GM19043 (cell line): ENCODE results near the gene TTYH1.
"Not testable (repeated sequence)": the region's sequence is repeated elsewhere in the genome, so short reads cannot be mapped to it uniquely, and the experiment has no call there.

Experiments
- ATAC-seq: cut with Tn5 transposase; IDR thresholded peaks from one replicate; pipeline ENCODE4 v1.9.1; 2021; ENCODE audit warnings: low read depth; ENCODE audit not compliant: unreplicated experiment

The TTYH1 gene

DNA sequence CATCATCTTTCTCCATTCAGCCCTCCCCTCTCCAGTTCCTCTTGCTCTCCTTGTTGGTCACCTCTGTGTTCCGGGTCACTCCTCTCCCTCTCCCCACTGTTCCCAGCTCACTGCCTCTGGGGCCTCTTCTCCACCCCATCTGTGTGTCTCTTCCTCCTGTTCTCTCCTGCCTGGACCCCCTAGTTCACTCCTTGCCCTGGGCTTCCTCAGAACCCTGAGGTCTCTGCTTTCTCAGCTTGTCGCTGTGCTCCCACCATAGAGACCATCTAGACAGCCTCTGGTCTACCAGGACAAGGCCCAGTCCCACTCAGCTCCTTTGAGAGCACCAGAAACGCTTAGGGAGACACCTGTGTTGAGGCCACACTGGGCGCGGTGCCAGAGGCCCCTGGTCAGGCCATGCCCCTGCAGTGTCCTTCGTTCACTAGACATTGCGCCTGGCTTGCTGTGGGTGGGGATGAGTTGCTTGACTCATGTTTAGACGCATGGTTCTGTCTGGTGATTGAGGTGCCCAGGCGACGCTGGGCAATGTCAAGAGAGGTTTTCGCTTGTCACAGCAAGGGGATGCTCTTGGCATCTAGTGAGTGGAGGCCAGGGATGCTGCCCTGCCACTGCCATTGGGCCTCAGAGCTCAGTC is 43.5 kb downstream of the TTYH1 start:
- no peak for ATAC-seq

- no peak for ATAC-seq
Measured at GRCh38 chr19:54459282-54460229, 44.3 kb downstream of the TTYH1 start.

- no peak for ATAC-seq
Measured at GRCh38 chr19:54460230-54461005, 45.2 kb downstream of the TTYH1 start.

DNA sequence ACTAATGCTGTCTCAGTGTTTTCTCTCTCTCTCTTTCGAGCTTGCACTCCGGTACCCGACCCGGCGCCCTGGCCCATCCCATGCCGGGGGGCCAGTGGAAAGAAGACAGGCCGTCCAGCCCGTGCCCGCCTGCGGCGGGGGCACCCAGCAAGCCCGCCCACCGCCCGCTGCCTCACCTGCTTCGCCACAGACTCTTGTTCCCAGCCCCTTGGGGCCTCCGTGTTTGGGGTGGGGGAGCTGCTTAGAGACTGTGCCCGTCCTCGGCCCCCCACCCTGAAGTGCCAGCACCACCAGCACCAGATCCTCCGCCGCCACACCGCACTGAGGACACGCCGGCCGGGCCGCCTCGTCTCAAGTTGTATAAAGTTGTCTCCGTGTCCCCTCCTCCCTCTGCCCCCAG is 45.9 kb downstream of the TTYH1 start:
- no peak for ATAC-seq

DNA sequence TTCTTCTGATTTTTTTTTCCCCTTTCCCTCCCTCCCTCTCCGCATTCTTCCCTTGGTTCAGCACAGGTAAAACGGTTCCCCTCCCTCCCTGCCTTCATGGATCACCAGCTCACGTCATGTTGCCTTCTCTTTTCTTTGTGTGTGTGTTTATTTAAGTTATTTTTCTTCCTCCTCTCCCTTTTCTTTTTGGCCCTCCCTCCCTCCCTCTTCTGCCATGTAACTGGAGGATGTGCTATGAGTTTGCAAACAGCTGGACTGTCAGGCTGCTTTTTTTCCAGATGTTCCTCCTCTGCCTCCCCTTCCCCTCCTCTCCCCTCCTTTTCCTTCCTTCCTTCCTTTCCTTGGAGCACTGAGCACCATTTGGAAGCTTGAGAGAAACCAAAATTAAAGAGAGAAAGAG is 46.3 kb downstream of the TTYH1 start:
- no peak for ATAC-seq

GRCh38 chr19:54462047-54462654 is 46.9 kb downstream of the TTYH1 start:
- ATAC-seq, result no peak

GRCh38 chr19:54462655-54463530 is 47.6 kb downstream of the TTYH1 start:
- ATAC-seq, result peak; percentile 11

DNA sequence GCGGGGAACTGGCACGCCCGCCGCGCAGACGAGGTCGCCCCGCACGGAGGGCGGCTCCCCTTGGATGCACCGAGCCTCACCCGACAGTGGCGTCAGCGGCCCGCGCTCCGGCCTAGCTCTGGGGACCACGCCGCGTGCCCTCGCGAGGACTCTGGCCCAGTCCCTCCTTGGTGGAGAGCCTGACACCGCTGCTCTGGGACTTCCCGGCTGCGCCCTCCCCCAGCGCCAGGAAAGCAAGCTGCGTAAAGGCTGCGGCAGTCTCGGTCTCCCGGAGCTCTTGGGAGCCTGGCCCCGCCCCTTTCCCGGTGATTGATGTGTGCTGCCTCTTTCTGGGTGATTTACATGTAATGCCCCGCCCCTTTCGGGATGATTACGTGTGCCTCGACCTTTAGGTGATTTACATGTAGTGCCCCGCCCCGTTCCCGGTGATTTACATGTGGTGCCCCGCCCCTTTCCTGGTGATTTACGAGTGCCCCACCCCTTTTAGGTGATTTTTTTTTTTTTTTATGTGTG is 48.3 kb downstream of the TTYH1 start, which contains the start of gene LENG9:
LENG9 (minus strand) TSS at position 248 of the 513 bp plus-strand sequence. CDS start 252 bp downstream, outside the sequence.
- peak; percentile 49 for ATAC-seq

DNA sequence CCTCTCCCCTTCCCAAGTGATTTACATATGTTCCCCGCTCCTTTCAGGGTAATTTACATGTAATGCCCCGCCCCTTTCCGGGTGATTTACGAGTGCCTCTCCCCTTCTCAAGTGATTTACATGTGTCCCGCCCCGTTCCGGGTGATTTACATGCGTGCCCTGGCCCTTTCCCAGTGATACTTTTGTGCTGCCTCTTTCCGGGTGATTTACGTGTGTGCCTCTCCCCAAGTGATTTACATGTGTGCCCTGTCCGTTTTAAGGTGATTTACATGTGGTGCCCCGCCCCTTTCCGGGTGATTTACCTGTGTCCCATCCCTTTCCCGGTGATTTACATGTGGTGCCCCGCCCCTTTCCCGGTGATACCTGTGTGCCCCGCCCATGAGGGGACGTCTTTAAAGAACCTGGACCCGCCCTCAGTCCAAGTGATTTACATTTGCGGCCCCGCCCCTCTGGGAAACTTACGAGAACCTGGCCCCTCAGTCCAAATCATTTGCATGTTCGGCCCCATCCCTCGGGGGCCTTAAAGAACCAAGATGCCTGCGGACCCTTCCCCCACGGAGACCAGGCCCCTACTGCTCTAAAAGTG is 48.9 kb downstream of the TTYH1 start:
- peak; percentile 32 for ATAC-seq

DNA sequence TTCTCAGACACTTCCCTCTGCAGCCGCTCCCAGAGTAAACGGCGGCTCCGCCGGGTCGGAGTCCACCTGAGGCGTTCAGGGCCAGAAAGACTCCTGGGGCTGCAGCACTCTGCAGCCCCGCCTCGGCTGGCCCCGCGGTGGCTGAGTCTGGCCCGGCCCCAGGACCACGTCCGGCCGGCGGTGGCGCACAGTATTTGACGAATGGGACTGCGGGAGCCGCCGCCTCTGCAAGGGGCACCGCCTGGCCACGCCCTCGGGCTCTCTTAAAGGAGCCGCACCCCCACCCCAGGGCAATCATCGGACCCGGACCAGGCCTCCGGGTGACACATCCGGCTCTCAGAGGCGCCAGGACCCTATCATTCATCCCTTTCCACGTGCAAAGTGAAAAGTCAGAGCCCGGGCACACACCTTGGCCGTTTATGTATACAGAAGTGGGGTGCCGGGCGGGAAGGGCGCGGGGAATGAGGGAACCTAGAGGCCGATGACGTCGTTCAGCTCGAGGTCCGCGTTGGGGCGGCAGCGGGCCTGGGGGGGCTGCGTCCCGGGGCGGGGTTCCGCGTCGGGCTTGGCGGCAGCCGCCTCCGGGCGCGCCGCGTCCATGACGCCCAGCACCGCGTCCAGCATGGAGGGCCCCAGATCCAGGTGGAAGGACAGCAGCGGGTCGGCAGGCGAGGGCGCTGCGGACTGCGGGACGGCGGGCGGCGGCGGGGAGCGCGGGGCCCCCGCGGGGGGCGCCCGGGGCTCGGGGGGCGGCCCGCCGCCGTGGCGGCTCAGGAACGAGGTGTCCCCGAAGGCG is 49.6 kb downstream of the TTYH1 start:
- peak; percentile 41 for ATAC-seq

GRCh38 chr19:54465426-54466109 is 50.3 kb downstream of the TTYH1 start:
- no peak for ATAC-seq

- ATAC-seq, result not testable (repeated sequence)
Measured at GRCh38 chr19:54466110-54466480, 50.8 kb downstream of the TTYH1 start.

DNA sequence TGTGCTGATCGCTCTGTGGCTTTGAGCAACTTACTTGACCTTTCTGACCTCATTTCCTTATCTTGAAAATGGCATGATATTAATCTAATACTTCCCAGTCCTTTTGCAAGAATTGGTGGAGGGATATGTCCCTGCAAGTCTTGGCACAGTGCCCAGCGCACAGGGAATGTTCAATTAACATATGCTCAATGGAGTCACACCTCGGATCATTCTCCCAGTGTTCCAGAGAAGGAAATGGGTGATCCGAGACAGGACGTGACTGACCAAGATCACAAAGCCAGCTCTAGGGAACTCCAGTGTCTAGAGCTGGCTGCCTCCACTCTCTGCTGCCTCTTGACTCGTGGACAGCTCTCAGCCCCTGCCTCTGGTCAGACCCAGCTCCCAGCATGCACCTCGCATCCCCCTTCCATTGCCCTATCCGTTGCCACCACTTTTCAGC is 54.3 kb downstream of the TTYH1 start:
- no peak for ATAC-seq

GRCh38 chr19:54470276-54470887 is 55.1 kb downstream of the TTYH1 start:
- ATAC-seq, result no peak

GRCh38 chr19:54470991-54471782 is 55.9 kb downstream of the TTYH1 start:
- no peak for ATAC-seq
